ENCODE measurements around the gene SNX32. TPM values are rescaled to one million over a fixed set of nuclear protein-coding genes. Genes with fewer than 3 reads are reported as not detected.
A peak's percentile ranks its signal among the peaks of the same experiment; 100 is the strongest.

SNX32 gene
- total and polyA plus RNA-seq, 2 of the 13 experiments (the other 11 are each of a cell fraction or from before 2014, with no cell fraction given) = 0.09 to 0.34 TPM

DNA sequence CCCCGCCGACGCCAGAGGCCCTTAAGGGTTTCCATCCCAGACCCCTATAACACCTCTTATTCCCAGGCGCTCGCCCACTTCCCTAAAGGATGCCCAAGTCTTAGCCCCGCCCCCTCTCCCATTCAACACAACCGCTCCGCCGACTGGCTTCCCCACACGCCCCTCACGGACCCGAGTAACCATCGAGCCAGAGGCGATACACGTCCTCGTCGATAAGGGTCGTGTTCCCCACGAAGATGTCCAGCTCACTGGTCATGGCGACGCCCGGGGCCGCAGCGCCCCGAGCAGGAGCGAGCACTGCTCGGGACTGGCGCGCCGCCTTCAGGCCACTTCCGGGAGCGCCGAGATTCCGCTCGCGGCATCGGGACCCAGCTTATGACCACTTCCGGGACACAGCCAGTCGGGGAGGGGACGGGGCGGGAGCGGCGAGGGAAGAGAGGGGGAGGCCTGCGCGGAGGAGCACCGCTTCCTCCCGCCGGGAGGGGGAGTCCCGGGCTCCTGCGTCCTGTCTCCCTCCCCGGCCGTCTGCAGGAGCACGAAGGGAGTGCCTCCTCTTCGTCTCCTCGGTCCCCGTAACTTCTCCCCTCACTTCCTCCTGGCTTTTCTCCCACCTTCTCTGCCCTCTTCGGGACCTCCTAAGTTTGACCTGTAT lies 54.5 kb downstream of the SNX32 start, which contains the start of gene FIBP (continued):
- TF ChIP-seq, protein P1, sequence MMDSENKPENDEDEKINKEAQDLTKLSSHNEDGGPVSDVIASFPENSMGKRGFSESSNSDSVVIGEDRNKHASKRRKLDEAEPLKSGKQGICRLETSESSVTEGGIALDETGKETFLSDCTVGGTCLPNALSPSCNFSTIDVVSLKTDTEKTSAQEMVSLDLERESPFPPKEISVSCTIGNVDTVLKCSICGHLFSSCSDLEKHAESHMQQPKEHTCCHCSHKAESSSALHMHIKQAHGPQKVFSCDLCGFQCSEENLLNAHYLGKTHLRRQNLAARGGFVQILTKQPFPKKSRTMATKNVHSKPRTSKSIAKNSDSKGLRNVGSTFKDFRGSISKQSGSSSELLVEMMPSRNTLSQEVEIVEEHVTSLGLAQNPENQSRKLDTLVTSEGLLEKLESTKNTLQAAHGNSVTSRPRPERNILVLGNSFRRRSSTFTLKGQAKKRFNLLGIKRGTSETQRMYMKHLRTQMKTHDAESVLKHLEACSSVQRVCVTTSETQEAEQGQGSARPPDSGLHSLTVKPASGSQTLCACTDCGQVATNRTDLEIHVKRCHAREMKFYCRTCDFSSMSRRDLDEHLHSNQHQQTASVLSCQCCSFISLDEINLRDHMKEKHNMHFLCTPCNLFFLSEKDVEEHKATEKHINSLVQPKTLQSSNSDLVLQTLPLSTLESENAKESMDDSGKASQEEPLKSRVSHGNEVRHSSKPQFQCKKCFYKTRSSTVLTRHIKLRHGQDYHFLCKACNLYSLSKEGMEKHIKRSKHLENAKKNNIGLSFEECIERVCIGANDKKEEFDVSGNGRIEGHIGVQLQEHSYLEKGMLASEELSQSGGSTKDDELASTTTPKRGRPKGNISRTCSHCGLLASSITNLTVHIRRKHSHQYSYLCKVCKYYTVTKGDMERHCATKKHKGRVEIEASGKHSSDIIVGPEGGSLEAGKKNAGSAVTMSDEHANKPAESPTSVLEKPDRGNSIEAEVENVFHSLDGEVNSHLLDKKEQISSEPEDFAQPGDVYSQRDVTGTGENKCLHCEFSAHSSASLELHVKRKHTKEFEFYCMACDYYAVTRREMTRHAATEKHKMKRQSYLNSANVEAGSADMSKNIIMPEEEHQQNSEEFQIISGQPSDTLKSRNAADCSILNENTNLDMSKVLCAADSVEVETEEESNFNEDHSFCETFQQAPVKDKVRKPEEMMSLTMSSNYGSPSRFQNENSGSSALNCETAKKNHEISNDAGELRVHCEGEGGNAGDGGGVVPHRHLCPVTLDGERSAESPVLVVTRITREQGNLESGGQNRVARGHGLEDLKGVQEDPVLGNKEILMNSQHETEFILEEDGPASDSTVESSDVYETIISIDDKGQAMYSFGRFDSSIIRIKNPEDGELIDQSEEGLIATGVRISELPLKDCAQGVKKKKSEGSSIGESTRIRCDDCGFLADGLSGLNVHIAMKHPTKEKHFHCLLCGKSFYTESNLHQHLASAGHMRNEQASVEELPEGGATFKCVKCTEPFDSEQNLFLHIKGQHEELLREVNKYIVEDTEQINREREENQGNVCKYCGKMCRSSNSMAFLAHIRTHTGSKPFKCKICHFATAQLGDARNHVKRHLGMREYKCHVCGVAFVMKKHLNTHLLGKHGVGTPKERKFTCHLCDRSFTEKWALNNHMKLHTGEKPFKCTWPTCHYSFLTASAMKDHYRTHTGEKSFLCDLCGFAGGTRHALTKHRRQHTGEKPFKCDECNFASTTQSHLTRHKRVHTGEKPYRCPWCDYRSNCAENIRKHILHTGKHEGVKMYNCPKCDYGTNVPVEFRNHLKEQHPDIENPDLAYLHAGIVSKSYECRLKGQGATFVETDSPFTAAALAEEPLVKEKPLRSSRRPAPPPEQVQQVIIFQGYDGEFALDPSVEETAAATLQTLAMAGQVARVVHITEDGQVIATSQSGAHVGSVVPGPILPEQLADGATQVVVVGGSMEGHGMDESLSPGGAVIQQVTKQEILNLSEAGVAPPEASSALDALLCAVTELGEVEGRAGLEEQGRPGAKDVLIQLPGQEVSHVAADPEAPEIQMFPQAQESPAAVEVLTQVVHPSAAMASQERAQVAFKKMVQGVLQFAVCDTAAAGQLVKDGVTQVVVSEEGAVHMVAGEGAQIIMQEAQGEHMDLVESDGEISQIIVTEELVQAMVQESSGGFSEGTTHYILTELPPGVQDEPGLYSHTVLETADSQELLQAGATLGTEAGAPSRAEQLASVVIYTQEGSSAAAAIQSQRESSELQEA (CRISPR knock-in tag; IDR thresholded peaks at IDR 0.05; ENCODE audit: not compliant biosample characterization) = peak; percentile 67
- TF ChIP-seq, protein P2, sequence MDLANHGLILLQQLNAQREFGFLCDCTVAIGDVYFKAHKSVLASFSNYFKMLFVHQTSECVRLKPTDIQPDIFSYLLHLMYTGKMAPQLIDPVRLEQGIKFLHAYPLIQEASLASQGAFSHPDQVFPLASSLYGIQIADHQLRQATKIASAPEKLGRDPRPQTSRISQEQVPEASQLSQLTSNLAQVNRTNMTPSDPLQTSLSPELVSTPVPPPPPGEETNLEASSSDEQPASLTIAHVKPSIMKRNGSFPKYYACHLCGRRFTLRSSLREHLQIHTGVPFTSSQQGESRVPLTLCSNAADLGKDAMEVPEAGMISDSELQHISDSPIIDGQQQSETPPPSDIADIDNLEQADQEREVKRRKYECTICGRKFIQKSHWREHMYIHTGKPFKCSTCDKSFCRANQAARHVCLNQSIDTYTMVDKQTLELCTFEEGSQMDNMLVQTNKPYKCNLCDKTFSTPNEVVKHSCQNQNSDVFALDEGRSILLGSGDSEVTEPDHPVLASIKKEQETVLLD (CRISPR knock-in tag; IDR thresholded peaks at IDR 0.05; ENCODE audit: low read depth) = no peak; the same call in 1 of the 2 replicates
- TF ChIP-seq, protein P3, sequence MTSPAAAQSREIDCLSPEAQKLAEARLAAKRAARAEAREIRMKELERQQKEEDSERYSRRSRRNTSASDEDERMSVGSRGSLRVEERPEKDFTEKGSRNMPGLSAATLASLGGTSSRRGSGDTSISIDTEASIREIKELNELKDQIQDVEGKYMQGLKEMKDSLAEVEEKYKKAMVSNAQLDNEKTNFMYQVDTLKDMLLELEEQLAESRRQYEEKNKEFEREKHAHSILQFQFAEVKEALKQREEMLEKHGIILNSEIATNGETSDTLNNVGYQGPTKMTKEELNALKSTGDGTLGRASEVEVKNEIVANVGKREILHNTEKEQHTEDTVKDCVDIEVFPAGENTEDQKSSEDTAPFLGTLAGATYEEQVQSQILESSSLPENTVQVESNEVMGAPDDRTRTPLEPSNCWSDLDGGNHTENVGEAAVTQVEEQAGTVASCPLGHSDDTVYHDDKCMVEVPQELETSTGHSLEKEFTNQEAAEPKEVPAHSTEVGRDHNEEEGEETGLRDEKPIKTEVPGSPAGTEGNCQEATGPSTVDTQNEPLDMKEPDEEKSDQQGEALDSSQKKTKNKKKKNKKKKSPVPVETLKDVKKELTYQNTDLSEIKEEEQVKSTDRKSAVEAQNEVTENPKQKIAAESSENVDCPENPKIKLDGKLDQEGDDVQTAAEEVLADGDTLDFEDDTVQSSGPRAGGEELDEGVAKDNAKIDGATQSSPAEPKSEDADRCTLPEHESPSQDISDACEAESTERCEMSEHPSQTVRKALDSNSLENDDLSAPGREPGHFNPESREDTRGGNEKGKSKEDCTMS (CRISPR knock-in tag; conservative IDR thresholded peaks at IDR 0.05) = no peak
- no peak for TF ChIP-seq ZNF468 (CRISPR knock-in tag; IDR thresholded peaks at IDR 0.05)
- peak; percentile 56; the same call in 1 of the 2 replicates for TF ChIP-seq CHD2 (IDR thresholded peaks at IDR 0.05; ENCODE audit: low read depth, low read length)
- TF ChIP-seq ZNF44 (CRISPR knock-in tag; IDR thresholded peaks at IDR 0.05) = no peak
- TF ChIP-seq HMG20B (CRISPR knock-in tag; conservative IDR thresholded peaks at IDR 0.05) = no peak
- TF ChIP-seq, protein P4, sequence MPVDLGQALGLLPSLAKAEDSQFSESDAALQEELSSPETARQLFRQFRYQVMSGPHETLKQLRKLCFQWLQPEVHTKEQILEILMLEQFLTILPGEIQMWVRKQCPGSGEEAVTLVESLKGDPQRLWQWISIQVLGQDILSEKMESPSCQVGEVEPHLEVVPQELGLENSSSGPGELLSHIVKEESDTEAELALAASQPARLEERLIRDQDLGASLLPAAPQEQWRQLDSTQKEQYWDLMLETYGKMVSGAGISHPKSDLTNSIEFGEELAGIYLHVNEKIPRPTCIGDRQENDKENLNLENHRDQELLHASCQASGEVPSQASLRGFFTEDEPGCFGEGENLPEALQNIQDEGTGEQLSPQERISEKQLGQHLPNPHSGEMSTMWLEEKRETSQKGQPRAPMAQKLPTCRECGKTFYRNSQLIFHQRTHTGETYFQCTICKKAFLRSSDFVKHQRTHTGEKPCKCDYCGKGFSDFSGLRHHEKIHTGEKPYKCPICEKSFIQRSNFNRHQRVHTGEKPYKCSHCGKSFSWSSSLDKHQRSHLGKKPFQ (CRISPR knock-in tag; IDR thresholded peaks at IDR 0.05; ENCODE audit: insufficient replicate concordance) = peak; percentile 22
- TF ChIP-seq MAFK (conservative IDR thresholded peaks at IDR 0.05 in 1 of 2, IDR thresholded peaks at IDR 0.05 in 1 of 2; ENCODE audit: low read length in 2 of 2) = no peak
- TF ChIP-seq, protein P5, sequence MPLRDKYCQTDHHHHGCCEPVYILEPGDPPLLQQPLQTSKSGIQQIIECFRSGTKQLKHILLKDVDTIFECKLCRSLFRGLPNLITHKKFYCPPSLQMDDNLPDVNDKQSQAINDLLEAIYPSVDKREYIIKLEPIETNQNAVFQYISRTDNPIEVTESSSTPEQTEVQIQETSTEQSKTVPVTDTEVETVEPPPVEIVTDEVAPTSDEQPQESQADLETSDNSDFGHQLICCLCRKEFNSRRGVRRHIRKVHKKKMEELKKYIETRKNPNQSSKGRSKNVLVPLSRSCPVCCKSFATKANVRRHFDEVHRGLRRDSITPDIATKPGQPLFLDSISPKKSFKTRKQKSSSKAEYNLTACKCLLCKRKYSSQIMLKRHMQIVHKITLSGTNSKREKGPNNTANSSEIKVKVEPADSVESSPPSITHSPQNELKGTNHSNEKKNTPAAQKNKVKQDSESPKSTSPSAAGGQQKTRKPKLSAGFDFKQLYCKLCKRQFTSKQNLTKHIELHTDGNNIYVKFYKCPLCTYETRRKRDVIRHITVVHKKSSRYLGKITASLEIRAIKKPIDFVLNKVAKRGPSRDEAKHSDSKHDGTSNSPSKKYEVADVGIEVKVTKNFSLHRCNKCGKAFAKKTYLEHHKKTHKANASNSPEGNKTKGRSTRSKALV (CRISPR knock-in tag; IDR thresholded peaks at IDR 0.05) = peak; percentile 30; the same call in 1 of the 2 replicates
